ENCODE data around the gene KAZN.

Gene KAZN

DNA sequence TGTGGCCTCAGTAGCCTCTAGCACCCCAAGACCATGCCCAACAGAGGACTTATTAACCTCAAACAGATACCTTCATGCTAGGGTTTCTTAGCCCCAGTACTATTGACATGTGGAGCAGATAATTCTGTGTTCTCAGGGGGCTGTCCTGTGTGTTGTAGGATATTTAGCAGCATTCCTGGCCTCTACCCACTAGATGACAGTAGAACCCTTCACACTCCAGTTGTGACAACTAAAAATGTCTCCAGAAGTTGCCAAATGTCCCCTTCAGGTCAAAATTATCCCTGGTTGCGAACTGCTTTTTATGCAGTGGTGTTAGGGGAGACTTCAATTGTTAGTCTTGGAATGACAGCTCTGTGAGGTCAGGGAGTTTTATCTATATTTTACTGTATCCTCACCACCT is 8.1 kb downstream of the KAZN start:
- Histone ChIP-seq H3K27ac (ENCODE audit: low read length) (no peak overlapping the region), H3K9ac (ENCODE audit: low read length) (no peak overlapping the region), H3K9me3 (replicated peaks; ENCODE audit: insufficient read depth, low read length) (no peaks in the 10 kb centered on the region), H2AFZ (ENCODE audit: low read length) (no peak overlapping the region), H4K20me1 (ENCODE audit: insufficient read depth, low read length) (no peaks in the 10 kb centered on the region), H3K9me2 (replicated peaks; ENCODE audit: insufficient read depth, low read length) (no peaks in the 10 kb centered on the region), H3K36me3 (replicated peaks; ENCODE audit: insufficient read depth, low read length) (no peaks in the 10 kb centered on the region), H3K4me1 (ENCODE audit: low read length) (no peaks in the 10 kb centered on the region), H3K4me2 (ENCODE audit: low read depth, low read length) (no peak overlapping the region), H3F3A (ENCODE audit: insufficient read depth, low read length) (no peaks in the 10 kb centered on the region), H3K79me2 (ENCODE audit: low read length) (no peaks in the 10 kb centered on the region), H3K4me3 (ENCODE audit: low read length) (no peak overlapping the region), H3K27me3 (replicated peaks; ENCODE audit: insufficient read depth, low read length) (no peaks in the 10 kb centered on the region)
- TF ChIP-seq CTCF (IDR thresholded peaks at IDR 0.05; ENCODE audit: low read length) (0 out of 2 replicates have a peak, but pooled peaks have one; percentile 4), EZH2phosphoT487 (IDR thresholded peaks at IDR 0.05; ENCODE audit: low read length) (no peak)
- no peak for DNase-seq

DNA sequence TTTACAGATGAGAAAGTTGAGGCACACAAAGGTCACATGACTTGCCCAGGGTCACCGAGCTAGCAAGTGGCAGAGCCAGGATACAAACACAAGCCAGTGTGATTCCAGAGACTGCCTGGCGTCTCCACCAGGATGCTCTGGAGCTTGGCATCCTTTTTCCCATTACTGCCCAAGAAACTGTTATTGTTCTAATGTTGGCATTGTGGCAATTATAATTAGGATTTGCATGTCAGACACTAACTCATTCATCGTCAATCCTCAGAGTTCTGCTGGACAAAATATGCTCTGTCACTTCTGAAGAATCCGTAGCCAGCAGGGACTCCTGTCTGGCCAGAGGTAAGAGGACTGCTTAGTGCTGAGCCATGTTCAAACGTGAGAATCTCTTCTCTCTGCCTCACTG is 8.8 kb downstream of the KAZN start:
- H3K27ac ChIP-seq (ENCODE audit: low read length), result no peak overlapping the region
- no peaks in the 10 kb centered on the region for H3F3A ChIP-seq (ENCODE audit: insufficient read depth, low read length)
- H3K4me2 ChIP-seq (ENCODE audit: low read depth, low read length), result no peak overlapping the region
- no peak overlapping the region for H2AFZ ChIP-seq (ENCODE audit: low read length)
- no peaks in the 10 kb centered on the region for H3K4me1 ChIP-seq (ENCODE audit: low read length)
- TF ChIP-seq CTCF (IDR thresholded peaks at IDR 0.05; ENCODE audit: low read length), result no peak
- H3K79me2 ChIP-seq (ENCODE audit: low read length), result no peaks in the 10 kb centered on the region
- H3K9me3 ChIP-seq (replicated peaks; ENCODE audit: insufficient read depth, low read length), result no peaks in the 10 kb centered on the region
- H3K27me3 ChIP-seq (replicated peaks; ENCODE audit: insufficient read depth, low read length), result no peaks in the 10 kb centered on the region
- no peak for DNase-seq
- H4K20me1 ChIP-seq (ENCODE audit: insufficient read depth, low read length), result no peaks in the 10 kb centered on the region
- no peak overlapping the region for H3K4me3 ChIP-seq (ENCODE audit: low read length)
- H3K36me3 ChIP-seq (replicated peaks; ENCODE audit: insufficient read depth, low read length), result no peaks in the 10 kb centered on the region
- no peak overlapping the region for H3K9ac ChIP-seq (ENCODE audit: low read length)
- H3K9me2 ChIP-seq (replicated peaks; ENCODE audit: insufficient read depth, low read length), result no peaks in the 10 kb centered on the region

DNA sequence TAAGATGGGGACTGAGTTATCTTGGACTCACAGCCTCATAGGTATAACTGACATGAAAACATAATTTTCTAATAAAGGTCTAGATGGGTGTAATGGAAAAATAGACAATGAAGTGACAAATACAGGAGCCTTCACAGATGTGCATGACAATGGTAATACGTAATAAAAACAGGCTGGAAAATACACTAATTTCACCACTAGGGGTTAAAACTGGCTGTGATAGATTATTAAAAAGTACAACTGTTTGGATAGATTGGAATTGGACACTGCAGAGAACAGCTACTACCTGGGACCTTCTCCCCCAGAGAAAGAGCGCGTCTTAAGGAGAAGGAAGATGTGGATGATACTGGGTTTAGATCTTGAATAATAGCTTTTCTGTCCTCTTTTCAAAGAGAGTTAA is 9.8 kb downstream of the KAZN start:
- Histone ChIP-seq H3K4me2 (ENCODE audit: low read depth, low read length) (no peak overlapping the region), H3K4me3 (ENCODE audit: low read length) (no peak overlapping the region), H3F3A (ENCODE audit: insufficient read depth, low read length) (no peaks in the 10 kb centered on the region), H3K79me2 (ENCODE audit: low read length) (no peaks in the 10 kb centered on the region), H3K27ac (ENCODE audit: low read length) (no peak overlapping the region), H3K9ac (ENCODE audit: low read length) (no peak overlapping the region), H3K27me3 (replicated peaks; ENCODE audit: insufficient read depth, low read length) (no peaks in the 10 kb centered on the region), H3K9me2 (replicated peaks; ENCODE audit: insufficient read depth, low read length) (no peaks in the 10 kb centered on the region), H3K36me3 (replicated peaks; ENCODE audit: insufficient read depth, low read length) (no peaks in the 10 kb centered on the region), H4K20me1 (ENCODE audit: insufficient read depth, low read length) (no peaks in the 10 kb centered on the region), H3K9me3 (replicated peaks; ENCODE audit: insufficient read depth, low read length) (no peaks in the 10 kb centered on the region), H2AFZ (ENCODE audit: low read length) (no peak overlapping the region), H3K4me1 (ENCODE audit: low read length) (no peaks in the 10 kb centered on the region)
- no peak for DNase-seq
- TF ChIP-seq CTCF (IDR thresholded peaks at IDR 0.05; ENCODE audit: low read length) (peak; percentile 4; the same call in 1 of the 2 replicates), EZH2 (optimal IDR thresholded peaks at IDR 0.05; ENCODE audit: low read depth, low read length) (no peak), EZH2phosphoT487 (IDR thresholded peaks at IDR 0.05; ENCODE audit: low read length) (no peak)

GRCh38 chr1:14610761-14611160 is 12.3 kb downstream of the KAZN start:
- no peaks in the 10 kb centered on the region for H3K9me2 ChIP-seq (replicated peaks; ENCODE audit: insufficient read depth, low read length)
- no peak overlapping the region for H3K27ac ChIP-seq (ENCODE audit: low read length)
- H3K27me3 ChIP-seq (replicated peaks; ENCODE audit: insufficient read depth, low read length), result no peaks in the 10 kb centered on the region
- no peak for DNase-seq
- no peaks in the 10 kb centered on the region for H3F3A ChIP-seq (ENCODE audit: insufficient read depth, low read length)
- no peaks in the 10 kb centered on the region for H3K4me1 ChIP-seq (ENCODE audit: low read length)
- H3K9ac ChIP-seq (ENCODE audit: low read length), result no peak overlapping the region
- H3K36me3 ChIP-seq (replicated peaks; ENCODE audit: insufficient read depth, low read length), result no peaks in the 10 kb centered on the region
- TF ChIP-seq EZH2 (optimal IDR thresholded peaks at IDR 0.05; ENCODE audit: low read depth, low read length) (no peak), EZH2phosphoT487 (IDR thresholded peaks at IDR 0.05; ENCODE audit: low read length) (no peak), CTCF (IDR thresholded peaks at IDR 0.05; ENCODE audit: low read length) (no peak)
- H3K79me2 ChIP-seq (ENCODE audit: low read length), result no peaks in the 10 kb centered on the region
- H4K20me1 ChIP-seq (ENCODE audit: insufficient read depth, low read length), result no peaks in the 10 kb centered on the region
- no peak overlapping the region for H3K4me3 ChIP-seq (ENCODE audit: low read length)
- no peak overlapping the region for H3K4me2 ChIP-seq (ENCODE audit: low read depth, low read length)
- no peaks in the 10 kb centered on the region for H3K9me3 ChIP-seq (replicated peaks; ENCODE audit: insufficient read depth, low read length)
- no peak overlapping the region for H2AFZ ChIP-seq (ENCODE audit: low read length)

All from MM.1S (cell line).